ENCODE measurements around the gene ANKRD13A.
"Not testable (repeated sequence)": the region's sequence is repeated elsewhere in the genome, so short reads cannot be mapped to it uniquely, and the experiment has no call there.

ANKRD13A gene

GRCh38 chr12:109986236-109986635 lies 13.0 kb upstream of the ANKRD13A start:
- DNase-seq: not testable (repeated sequence)

GRCh38 chr12:109987615-109988014 lies 11.6 kb upstream of the ANKRD13A start:
- DNase-seq: no peak

GRCh38 chr12:109988274-109988673 lies 11.0 kb upstream of the ANKRD13A start:
- DNase-seq: no peak

GRCh38 chr12:109988903-109989302 lies 10.3 kb upstream of the ANKRD13A start:
- DNase-seq: no peak

GRCh38 chr12:109989380-109989779 lies 9.8 kb upstream of the ANKRD13A start:
- no peak for DNase-seq

GRCh38 chr12:109991586-109991985 lies 7.6 kb upstream of the ANKRD13A start:
- DNase-seq: no peak

- no peak for DNase-seq
These were observed 6.1 kb upstream of the ANKRD13A start for GRCh38 chr12:109993091-109993490.

GRCh38 chr12:109994401-109995175 lies 4.6 kb upstream of the ANKRD13A start:
- peak in 1 of 2 donors; percentile 49 for DNase-seq

GRCh38 chr12:109995361-109995685 lies 3.9 kb upstream of the ANKRD13A start:
- no peak for DNase-seq

- peak; percentile 96 for DNase-seq
These were observed 3.3 kb upstream of the ANKRD13A start, which contains the start of gene GIT2 for GRCh38 chr12:109995686-109996482. Gene GIT2, minus strand, starts transcription at chr12:109996368. Its CDS starts 144 bp downstream, at chr12:109996224.

- DNase-seq: no peak
These were observed 2.8 kb upstream of the ANKRD13A start for GRCh38 chr12:109996483-109996853.

- DNase-seq: no peak
These were observed 1.8 kb upstream of the ANKRD13A start for GRCh38 chr12:109997393-109997792.

- no peak for DNase-seq
These were observed 858 bp upstream of the ANKRD13A start for GRCh38 chr12:109998241-109998903.

- DNase-seq: no peak
These were observed 380 bp downstream of the ANKRD13A start for GRCh38 chr12:109999649-109999971.

- DNase-seq: no peak
These were observed 814 bp downstream of the ANKRD13A start for GRCh38 chr12:109999983-110000505.

GRCh38 chr12:110001596-110001995 lies 2.4 kb downstream of the ANKRD13A start:
- no peak for DNase-seq

GRCh38 chr12:110002676-110003515 lies 3.7 kb downstream of the ANKRD13A start:
- no peak for DNase-seq

GRCh38 chr12:110004598-110004997 lies 5.4 kb downstream of the ANKRD13A start:
- no peak for DNase-seq

GRCh38 chr12:110005319-110005973 lies 6.2 kb downstream of the ANKRD13A start:
- DNase-seq: peak in 1 of 2 donors; percentile 38

GRCh38 chr12:110006115-110006514 lies 6.9 kb downstream of the ANKRD13A start:
- no peak for DNase-seq

- no peak for DNase-seq
These were observed 8.7 kb downstream of the ANKRD13A start for GRCh38 chr12:110007881-110008280.
